K562 (cell line): ENCODE results near the gene TP63. TPM values are rescaled to one million over a fixed set of nuclear protein-coding genes. Genes with fewer than 3 reads are reported as not detected.

Experiments used
- BCLAF1 ChIP-seq, 2 experiments: fragments of 450-650 bp in 1 of 2; IDR thresholded peaks; 2 replicates each; pipeline ENCODE4 v1.6.1; 2011 to 2017; ENCODE audit warnings: low read depth in 2 of 2, antibody characterized with exemption in 1 of 2, borderline replicate concordance in 1 of 2, low read length in 1 of 2, mild to moderate bottlenecking in 1 of 2, mixed read lengths in 1 of 2; ENCODE audit not compliant: control insufficient read depth in 1 of 2
- HMG20B ChIP-seq: fragments of 250-450 bp; sonication (Bioruptor Pico); IDR thresholded peaks from 2 replicates; pipeline ENCODE4 v1.5.0; 2021; ENCODE audit warnings: mild to moderate bottlenecking
- SNRNP70 ChIP-seq: fragments of 200-400 bp; formaldehyde crosslinking; optimal IDR thresholded peaks from 2 replicates; pipeline ENCODE3; 2017; ENCODE audit warnings: low read depth, low read length
- ZBTB11 ChIP-seq, 3 experiments: fragments of 200-800 bp in 1 of 3; fragments of 250-450 bp in 1 of 3; fragments of 450-650 bp in 1 of 3; sonication (Bioruptor Pico) in 1 of 3; sonication (Bioruptor generic) in 1 of 3; formaldehyde crosslinking in 1 of 3; IDR thresholded peaks; 2 replicates each; pipeline versions ENCODE4 v1.6.1 to v1.8.0; 2016 to 2022; ENCODE audit warnings: mild to moderate bottlenecking in 2 of 3, missing genetic modification characterization in 2 of 3, missing compliant biosample characterization in 1 of 3, moderate library complexity in 1 of 3
- ZNF583 ChIP-seq: fragments of 250-450 bp; sonication (Bioruptor Pico); IDR thresholded peaks from 2 replicates; pipeline ENCODE4 v1.4.0; 2020
- polyA plus RNA-seq, 8 experiments: library from polyadenylated mRNA; depleted of rRNA in 4 of 8; stranded (reverse) in 5 of 8; unstranded in 3 of 8; fragments of >200 nt; fragmentation: Nextera tagmentation in 2 of 8; fragmentation: Illumina TruSeq in 1 of 8; extraction: Ambion mirVana in 2 of 8; extraction: Trizol in 1 of 8; gene quantifications; 2 replicates each; pipeline versions ENCODE4 v1.2.1 to v1.2.3, GENCODE V29; 2011 to 2014; ENCODE audit warnings: inconsistent platforms in 1 of 8, missing spikeins in 1 of 8
- total RNA-seq, 7 experiments: library from RNA; depleted of rRNA in 6 of 7; stranded (reverse); fragments of >200 nt in 6 of 7; fragmentation: Illumina TruSeq in 2 of 7; extraction: Trizol in 2 of 7; gene quantifications; 2 replicates each; pipeline versions ENCODE4 v1.2.1 to v1.2.3, GENCODE V29; 2011 to 2021; ENCODE audit warnings: low replicate concordance in 1 of 7
- TF ChIP-seq, protein P1 (sequence below): fragments of 250-450 bp; sonication (Bioruptor Pico); IDR thresholded peaks from 2 replicates; pipeline ENCODE4 v1.5.0; 2021

The TP63 gene
- total and polyA plus RNA-seq, 9 of the 15 experiments (the other 6 are each of a cell fraction or from before 2014, with no cell fraction given), result 0.32 to 1.4 (median 0.50) TPM

DNA sequence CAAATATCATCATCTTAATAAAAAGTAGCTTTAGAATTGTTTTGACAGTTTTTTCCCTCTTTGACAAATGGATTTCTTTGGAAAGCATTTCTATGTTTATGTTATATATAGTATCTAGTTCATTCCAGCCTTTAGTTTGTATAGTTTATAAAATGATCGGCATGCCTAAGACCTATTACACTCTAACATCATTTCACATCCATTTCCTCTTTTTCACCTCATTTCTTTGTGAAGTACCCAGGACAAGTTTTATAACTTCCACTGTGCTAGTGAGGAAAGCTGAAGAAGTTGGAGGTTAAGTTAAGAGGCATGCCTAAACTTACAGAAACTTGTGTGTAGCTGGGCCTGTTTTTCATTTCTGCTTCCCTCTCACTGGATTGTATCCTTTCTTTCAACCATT is 178.4 kb downstream of the TP63 start (continued):
- TF ChIP-seq ZBTB11 (CRISPR knock-in tag; IDR thresholded peaks at IDR 0.05), result no peak
- TF ChIP-seq HMG20B (CRISPR knock-in tag), result no peak
- TF ChIP-seq, protein P1, sequence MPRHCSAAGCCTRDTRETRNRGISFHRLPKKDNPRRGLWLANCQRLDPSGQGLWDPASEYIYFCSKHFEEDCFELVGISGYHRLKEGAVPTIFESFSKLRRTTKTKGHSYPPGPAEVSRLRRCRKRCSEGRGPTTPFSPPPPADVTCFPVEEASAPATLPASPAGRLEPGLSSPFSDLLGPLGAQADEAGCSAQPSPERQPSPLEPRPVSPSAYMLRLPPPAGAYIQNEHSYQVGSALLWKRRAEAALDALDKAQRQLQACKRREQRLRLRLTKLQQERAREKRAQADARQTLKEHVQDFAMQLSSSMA (CRISPR knock-in tag), result no peak
- no peak for TF ChIP-seq ZNF583
- no peak for TF ChIP-seq SNRNP70
- no peak for TF ChIP-seq BCLAF1 (IDR thresholded peaks at IDR 0.05; ENCODE audit: borderline replicate concordance in 1 of 2, control insufficient read depth in 1 of 2, low read depth in 2 of 2, low read length in 1 of 2)
